ENCODE results near the gene ZFPL1. TPM values are rescaled to one million over a fixed set of nuclear protein-coding genes. Genes with fewer than 3 reads are reported as not detected.

ZFPL1 gene
- total and polyA plus RNA-seq, 9 of the 15 experiments (the other 6 are each of a cell fraction or from before 2014, with no cell fraction given) = 3.7 to 37.5 (median 22.7) TPM

- no TSS peak for BruUV-seq (replicated peaks)
- ChIA-PET CTCF (ENCODE audit: low intra/inter-chr PET ratio) (no interaction called here), POLR2A (interaction anchor here (1.3 to 3.2 kb wide), 2 partner anchors 10 to 14 kb away, joined by 5 to 18 read pairs; no protein-coding TSS in a partner anchor)
- Histone ChIP-seq H3K27ac (ENCODE audit: extremely low read depth, low read depth, low read length) (no peak overlapping the region), H4K20me1 (replicated peaks; ENCODE audit: control insufficient read depth, insufficient read depth, low read length) (no peaks in the 10 kb centered on the region), H3K4me1 (replicated peaks in 1 of 2; ENCODE audit: control insufficient read depth in 2 of 2, insufficient read depth in 2 of 2, low read length in 2 of 2) (peaks cover 21 to 34% of the 10 kb centered on the region in 2 experiments), H3K4me3 (no peak overlapping the region), H3K9me1 (ENCODE audit: control insufficient read depth, insufficient read depth, low read length) (peaks cover 2% of the 10 kb centered on the region), H3K9me3 (replicated peaks; ENCODE audit: control insufficient read depth, insufficient read depth, low read depth, low read length) (no peaks in the 10 kb centered on the region), H3K36me3 (ENCODE audit: control insufficient read depth, insufficient read depth, low read length) (no peaks in the 10 kb centered on the region), H3K79me2 (ENCODE audit: control insufficient read depth, insufficient read depth, low read length) (no peaks in the 10 kb centered on the region), H3K9ac (ENCODE audit: insufficient read depth in 1 of 2, low read depth in 2 of 2, low read length in 2 of 2) (no peak overlapping the region), H3K27me3 (ENCODE audit: control insufficient read depth in 2 of 2, insufficient read depth in 2 of 2, low read length in 2 of 2) (no peaks in the 10 kb centered on the region), H3K4me2 (ENCODE audit: insufficient read depth, low read length) (no peak overlapping the region), H2AFZ (ENCODE audit: low read depth, low read length) (no peak overlapping the region)
- no peak for FAIRE-seq
- WGBS (ENCODE audit: insufficient coverage, low coverage, missing lambda C conversion rate) = 70% methylated on average over 4 of the region's 4 CpGs
- TF ChIP-seq RBM14 (IDR thresholded peaks at IDR 0.05; ENCODE audit: borderline replicate concordance, insufficient read depth, low read depth, low read length) (no peak), ZC3H11A (IDR thresholded peaks at IDR 0.05; ENCODE audit: low read depth, low read length) (no peak), MYNN (IDR thresholded peaks at IDR 0.05) (no peak), MYNN (CRISPR knock-in tag; IDR thresholded peaks at IDR 0.05) (no peak), ZNF224 (CRISPR knock-in tag; IDR thresholded peaks at IDR 0.05) (no peak), TGIF2 (CRISPR knock-in tag; IDR thresholded peaks at IDR 0.05) (no peak), NR2C1 (IDR thresholded peaks at IDR 0.05) (no peak), NR2C1 (tag; IDR thresholded peaks at IDR 0.05) (no peak), CBFA2T2 (conservative IDR thresholded peaks at IDR 0.05) (no peak), RCOR1 (IDR thresholded peaks at IDR 0.05; ENCODE audit: borderline replicate concordance in 1 of 2, low read depth in 2 of 2, low read length in 2 of 2) (no peak), PCBP2 (IDR thresholded peaks at IDR 0.05; ENCODE audit: low read depth, low read length, poor library complexity, severe bottlenecking) (no peak), RAD51 (IDR thresholded peaks at IDR 0.05; ENCODE audit: borderline replicate concordance, low read depth) (no peak)
- in situ Hi-C loops (cut with MboI) = no loop called here
- intact Hi-C loops (cut with micrococcal nuclease) = loop anchor here (5.0 kb wide), 1 partner anchor 53 kb away; the partner anchor contains the start of gene ARL2
- ATAC-seq = no peak
- no peak for DNase-seq (ENCODE audit: extremely low read depth in 1 of 4, low spot score in 3 of 4)
Observed at GRCh38 chr11:65064847-65065240, 19.2 kb upstream of the ZFPL1 start.

Data from K562 (cell line).